Testis (tissue), 3 donors: ENCODE data around the gene THRAP3. TPM values are rescaled to one million over a fixed set of nuclear protein-coding genes. Genes with fewer than 3 reads are reported as not detected.
A peak's percentile ranks its signal among the peaks of the same experiment; 100 is the strongest.

ENCODE experiments used
- DNase-seq: peaks from one replicate; pipeline ENCODE4 v3.0.0-alpha.2; 2019
- H3K27ac ChIP-seq, 2 donors: fragments of 200-600 bp; sonication (generic); one replicate each; pipeline ENCODE4 v1.5.1; 2019
- H3K27me3 ChIP-seq: fragments of 200-600 bp; sonication (generic); one replicate; pipeline ENCODE4 v1.5.1; 2019
- H3K36me3 ChIP-seq: fragments of 200-600 bp; sonication (generic); one replicate; pipeline ENCODE4 v1.5.1; 2017; ENCODE audit warnings: low read depth; ENCODE audit errors: missing control alignments
- H3K4me1 ChIP-seq: fragments of 200-600 bp; sonication (generic); one replicate; pipeline ENCODE4 v1.5.1; 2019
- H3K4me3 ChIP-seq, 2 donors: fragments of 200-600 bp; sonication (generic); one replicate each; pipeline ENCODE4 v1.5.1; 2017 to 2019
- H3K9me3 ChIP-seq: fragments of 200-600 bp; sonication (generic); one replicate; pipeline ENCODE4 v1.5.1; 2017
- CTCF ChIP-seq, 3 experiments: fragments of 450-650 bp in 2 of 3; fragments of 200-600 bp in 1 of 3; sonication (generic) in 1 of 3; IDR thresholded peaks; one replicate each; pipeline ENCODE4 v1.5.1; 2016 to 2019; ENCODE audit warnings: antibody characterized with exemption in 3 of 3, mild to moderate bottlenecking in 2 of 3, moderate library complexity in 1 of 3
- POLR2A ChIP-seq: fragments of 450-650 bp; IDR thresholded peaks from one replicate; pipeline ENCODE4 v1.6.1; 2017; ENCODE audit warnings: antibody characterized with exemption, mild to moderate bottlenecking, moderate library complexity
- WGBS, 2 donors: methylation state at CpG; one replicate each; pipeline ENCODE4 v1.1.5; 2018; 5-methylcytosine and 5-hydroxymethylcytosine counted together
- intact Hi-C: fragments of 100-400 bp; cut with DNase I; formaldehyde crosslinking; loops from one replicate; pipeline ENCODE4 v1.15.1; 2023; ENCODE audit warnings: low total_unique reads
- polyA plus RNA-seq: library from polyadenylated mRNA; stranded (reverse); fragments of 350-450 nt; fragmentation: Illumina TruSeq; extraction: RNeasy Lipid Tissue Mini Kit (QIAGEN cat#74804); gene quantifications from one replicate; pipeline ENCODE4 v1.2.3, GENCODE V29; 2014; ENCODE audit warnings: low read depth, low replicate concordance; ENCODE audit not compliant: insufficient read depth
- total RNA-seq, 2 donors: library from RNA; depleted of rRNA; stranded (reverse); fragments of >200 nt; gene quantifications; one replicate each; pipeline ENCODE4 v1.2.3, GENCODE V29; 2016

THRAP3 gene
- total and polyA plus RNA-seq, 3 donors from 2014 or later = 72.5 to 112 (median 93.0) TPM

- intact Hi-C loops = no loop called here
- WGBS, 2 donors = 78 to 96% methylated on average over 3 of the region's 3 CpGs
- H3K4me1 ChIP-seq = peaks cover 10% of the 10 kb centered on the region
These were observed 21.2 kb upstream of the THRAP3 start for GRCh38 chr1:36203027-36203553.

DNA sequence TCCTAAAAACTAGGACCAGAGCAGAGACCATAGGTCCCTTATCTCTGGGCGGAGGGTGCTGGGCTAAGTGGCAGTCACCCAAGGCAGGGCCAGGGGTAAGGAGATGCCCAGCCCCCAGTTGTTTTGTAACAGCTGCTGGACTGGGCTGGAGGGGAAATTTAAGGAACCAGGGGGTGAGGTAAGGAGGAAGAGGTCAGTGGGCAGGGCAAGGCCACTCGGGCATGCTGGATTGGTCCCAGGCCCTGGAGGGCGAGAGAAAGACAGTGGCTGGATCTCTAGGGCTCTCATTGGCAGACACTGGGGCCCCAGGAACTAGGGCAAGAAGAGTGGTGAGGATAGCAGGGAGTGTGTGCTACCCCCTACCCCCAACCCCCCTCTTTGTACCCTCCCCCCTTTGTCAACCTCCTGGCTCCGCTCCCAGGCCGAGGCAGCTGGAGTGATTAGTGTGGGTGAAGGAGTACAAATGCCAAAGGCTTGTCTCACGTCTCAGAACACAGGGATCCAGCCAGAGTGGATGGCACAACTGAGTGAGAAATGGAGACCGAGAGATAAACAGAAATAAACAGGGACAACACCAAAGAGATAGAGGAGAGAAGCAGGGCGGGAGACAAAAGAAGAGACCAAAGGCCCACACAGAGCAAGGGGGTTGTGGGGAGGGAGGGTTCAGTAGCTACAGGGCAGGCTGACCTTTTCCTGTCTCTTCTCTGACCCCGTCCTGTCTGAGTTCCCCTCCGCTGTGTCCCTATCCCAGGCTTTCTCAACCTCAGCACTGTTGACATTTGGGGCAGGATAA is 20.5 kb upstream of the THRAP3 start:
- H3K36me3 ChIP-seq = no peaks in the 10 kb centered on the region
- peak overlapping the region in 1 of 2 donors; percentile 71 for H3K27ac ChIP-seq
- H3K4me3 ChIP-seq = no peak overlapping the region
- intact Hi-C loops = no loop called here
- TF ChIP-seq POLR2A = no peak
- no peak for TF ChIP-seq CTCF (IDR thresholded peaks at IDR 0.05)
- 40 to 71% methylated on average over 10 of the region's 10 CpGs for WGBS, 2 donors
- peaks cover 10% of the 10 kb centered on the region for H3K4me1 ChIP-seq
- no peaks in the 10 kb centered on the region for H3K9me3 ChIP-seq
- peak; percentile 46 for DNase-seq
- H3K27me3 ChIP-seq = no peaks in the 10 kb centered on the region

More at GRCh38 chr1:36203027-36203553, 21.2 kb upstream of the THRAP3 start:
- TF ChIP-seq POLR2A (no peak), CTCF (IDR thresholded peaks at IDR 0.05) (no peak)
- Histone ChIP-seq H3K4me3 (no peak overlapping the region), H3K27me3 (no peaks in the 10 kb centered on the region), H3K36me3 (no peaks in the 10 kb centered on the region), H3K27ac (peak overlapping the region in 1 of 2 donors; percentile 71), H3K9me3 (no peaks in the 10 kb centered on the region)
- no peak for DNase-seq

GRCh38 chr1:36204347-36204909 is 19.8 kb upstream of the THRAP3 start:
- no peak for TF ChIP-seq POLR2A
- no peak for TF ChIP-seq CTCF (IDR thresholded peaks at IDR 0.05)
- Histone ChIP-seq H3K4me3 (no peak overlapping the region), H3K4me1 (peaks cover 10% of the 10 kb centered on the region), H3K9me3 (no peaks in the 10 kb centered on the region), H3K27me3 (no peaks in the 10 kb centered on the region), H3K27ac (peak overlapping the region in 1 of 2 donors; percentile 71), H3K36me3 (no peaks in the 10 kb centered on the region)
- peak; percentile 38 for DNase-seq
- 75 to 80% methylated on average over 5 to 6 of the region's 6 CpGs for WGBS, 2 donors
- intact Hi-C loops = no loop called here

DNA sequence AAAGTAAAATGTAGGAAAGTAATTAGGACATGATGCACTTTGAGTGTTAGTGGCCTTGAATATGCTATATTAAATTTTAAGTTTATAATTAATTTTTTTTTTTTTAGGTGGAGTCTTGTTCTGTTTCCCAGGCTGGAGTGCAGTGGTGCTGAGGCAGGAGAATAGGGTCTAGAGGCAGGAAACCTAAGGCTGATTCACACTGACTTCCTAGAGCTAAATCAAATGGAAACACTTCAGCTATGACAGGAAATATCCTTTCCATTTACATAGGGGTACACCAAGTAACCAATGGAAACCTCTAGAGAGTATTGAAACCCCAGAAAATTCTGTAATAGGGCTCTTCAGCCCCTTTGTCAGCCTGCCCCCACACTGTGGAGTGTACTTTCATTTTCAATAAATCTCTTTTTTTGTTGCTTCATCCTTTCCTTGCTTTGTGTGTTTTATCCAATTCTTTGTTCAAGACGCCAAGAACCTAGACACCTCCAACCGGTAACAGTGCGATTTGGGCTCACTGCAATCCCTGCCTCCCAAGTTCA is 17.9 kb upstream of the THRAP3 start:
- H3K27ac ChIP-seq = no peak overlapping the region
- no peaks in the 10 kb centered on the region for H3K9me3 ChIP-seq
- WGBS, 2 donors = 89 to 96% methylated on average over 3 of the region's 3 CpGs
- intact Hi-C loops = no loop called here
- no peak overlapping the region for H3K4me3 ChIP-seq
- peaks cover 3% of the 10 kb centered on the region for H3K4me1 ChIP-seq
- H3K36me3 ChIP-seq = no peaks in the 10 kb centered on the region
- no peak for DNase-seq
- TF ChIP-seq POLR2A = no peak
- no peak for TF ChIP-seq CTCF (IDR thresholded peaks at IDR 0.05)
- no peaks in the 10 kb centered on the region for H3K27me3 ChIP-seq
